ENCODE data around the gene TMPRSS12.

DNA sequence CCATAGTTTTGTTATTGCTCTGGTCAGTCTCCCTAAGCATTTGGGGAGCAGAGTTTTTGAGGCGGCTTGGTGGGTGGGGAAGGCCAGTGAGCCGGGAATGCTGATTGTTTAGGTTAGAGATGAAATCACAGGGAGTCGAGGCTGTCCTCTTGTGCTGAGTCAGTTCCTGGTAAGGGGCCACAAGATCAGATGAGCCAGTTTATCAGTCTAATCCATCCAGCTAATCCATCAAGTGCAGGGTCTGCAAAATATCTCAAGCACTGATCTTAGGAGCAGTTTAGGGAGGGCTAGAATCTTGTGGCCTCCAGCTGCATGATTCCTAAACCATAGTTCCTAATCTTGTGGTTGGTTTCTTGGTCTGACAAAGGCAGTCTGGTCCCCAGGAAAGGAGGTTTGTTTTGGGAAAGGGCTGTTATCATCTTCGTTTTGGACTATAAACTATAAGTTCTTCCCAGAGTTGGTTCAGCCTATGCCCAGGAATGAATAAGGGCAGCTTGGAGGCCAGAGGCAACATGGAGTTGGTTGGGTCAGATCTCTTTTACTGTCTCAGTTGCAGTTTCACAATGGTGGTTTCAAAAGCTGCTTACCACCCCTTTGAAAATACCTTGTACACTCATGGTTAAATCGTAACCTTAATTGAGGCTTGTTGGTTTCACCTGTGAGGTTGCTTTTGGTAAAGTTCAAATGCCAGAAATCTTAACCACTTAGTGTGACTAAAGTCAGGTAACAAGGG is 76.0 kb downstream of the TMPRSS12 start:
- TF ChIP-seq, protein P1, sequence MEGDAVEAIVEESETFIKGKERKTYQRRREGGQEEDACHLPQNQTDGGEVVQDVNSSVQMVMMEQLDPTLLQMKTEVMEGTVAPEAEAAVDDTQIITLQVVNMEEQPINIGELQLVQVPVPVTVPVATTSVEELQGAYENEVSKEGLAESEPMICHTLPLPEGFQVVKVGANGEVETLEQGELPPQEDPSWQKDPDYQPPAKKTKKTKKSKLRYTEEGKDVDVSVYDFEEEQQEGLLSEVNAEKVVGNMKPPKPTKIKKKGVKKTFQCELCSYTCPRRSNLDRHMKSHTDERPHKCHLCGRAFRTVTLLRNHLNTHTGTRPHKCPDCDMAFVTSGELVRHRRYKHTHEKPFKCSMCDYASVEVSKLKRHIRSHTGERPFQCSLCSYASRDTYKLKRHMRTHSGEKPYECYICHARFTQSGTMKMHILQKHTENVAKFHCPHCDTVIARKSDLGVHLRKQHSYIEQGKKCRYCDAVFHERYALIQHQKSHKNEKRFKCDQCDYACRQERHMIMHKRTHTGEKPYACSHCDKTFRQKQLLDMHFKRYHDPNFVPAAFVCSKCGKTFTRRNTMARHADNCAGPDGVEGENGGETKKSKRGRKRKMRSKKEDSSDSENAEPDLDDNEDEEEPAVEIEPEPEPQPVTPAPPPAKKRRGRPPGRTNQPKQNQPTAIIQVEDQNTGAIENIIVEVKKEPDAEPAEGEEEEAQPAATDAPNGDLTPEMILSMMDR (conservative IDR thresholded peaks at IDR 0.05; ENCODE audit: low read length): no peak
- TF ChIP-seq EZH2phosphoT487 (IDR thresholded peaks at IDR 0.05; ENCODE audit: borderline replicate concordance): no peak
